ENCODE results near the gene H19.

- TF ChIP-seq CTCF (IDR thresholded peaks at IDR 0.05; ENCODE audit: insufficient read depth, low read depth, low read length) (no peak), EZH2 (IDR thresholded peaks at IDR 0.05; ENCODE audit: insufficient read depth, low read length) (no peak)
Observed at GRCh38 chr11:1952806-1953482, 44.7 kb downstream of the H19 start.
